ENCODE results near the gene RAD23A.

Gene RAD23A

DNA sequence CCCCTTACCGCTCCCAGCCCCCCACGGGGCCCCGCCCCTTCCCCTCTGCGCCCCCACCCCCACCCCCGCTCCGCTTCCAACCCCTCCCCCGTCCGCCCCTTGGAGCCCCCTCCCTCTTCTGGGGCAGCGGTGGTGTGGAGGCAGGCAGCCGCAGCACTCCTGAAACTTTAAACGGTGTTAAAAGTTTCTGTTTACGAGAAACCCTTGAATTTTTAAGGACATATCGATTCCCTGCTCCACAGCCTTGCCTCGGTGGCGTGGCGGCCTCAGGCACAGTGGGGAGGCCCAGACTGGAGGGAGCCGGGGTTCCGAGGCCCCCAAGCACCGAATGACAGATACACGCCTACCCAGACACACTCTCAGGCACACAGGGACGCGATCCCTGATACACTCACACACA is 44.8 kb downstream of the RAD23A start:
- peak overlapping the region in 1 of 3 experiments; percentile 53 for H3K4me3 Mint-ChIP-seq
- TF ChIP-seq, protein P1, sequence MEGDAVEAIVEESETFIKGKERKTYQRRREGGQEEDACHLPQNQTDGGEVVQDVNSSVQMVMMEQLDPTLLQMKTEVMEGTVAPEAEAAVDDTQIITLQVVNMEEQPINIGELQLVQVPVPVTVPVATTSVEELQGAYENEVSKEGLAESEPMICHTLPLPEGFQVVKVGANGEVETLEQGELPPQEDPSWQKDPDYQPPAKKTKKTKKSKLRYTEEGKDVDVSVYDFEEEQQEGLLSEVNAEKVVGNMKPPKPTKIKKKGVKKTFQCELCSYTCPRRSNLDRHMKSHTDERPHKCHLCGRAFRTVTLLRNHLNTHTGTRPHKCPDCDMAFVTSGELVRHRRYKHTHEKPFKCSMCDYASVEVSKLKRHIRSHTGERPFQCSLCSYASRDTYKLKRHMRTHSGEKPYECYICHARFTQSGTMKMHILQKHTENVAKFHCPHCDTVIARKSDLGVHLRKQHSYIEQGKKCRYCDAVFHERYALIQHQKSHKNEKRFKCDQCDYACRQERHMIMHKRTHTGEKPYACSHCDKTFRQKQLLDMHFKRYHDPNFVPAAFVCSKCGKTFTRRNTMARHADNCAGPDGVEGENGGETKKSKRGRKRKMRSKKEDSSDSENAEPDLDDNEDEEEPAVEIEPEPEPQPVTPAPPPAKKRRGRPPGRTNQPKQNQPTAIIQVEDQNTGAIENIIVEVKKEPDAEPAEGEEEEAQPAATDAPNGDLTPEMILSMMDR (IDR thresholded peaks at IDR 0.05; ENCODE audit: unreplicated experiment in 3 of 3) = no peak
- peaks cover 2% of the 10 kb centered on the region for H3K9me3 Mint-ChIP-seq
- H3K4me1 Mint-ChIP-seq = peaks cover 24% of the 10 kb centered on the region
- H3K27me3 Mint-ChIP-seq (ENCODE audit: low read depth) = peaks cover 68% of the 10 kb centered on the region
- H3K27ac Mint-ChIP-seq = peak overlapping the region in 2 of 3 experiments; percentile 23 to 32
- H3K36me3 Mint-ChIP-seq (ENCODE audit: low read depth) = no peaks in the 10 kb centered on the region

DNA sequence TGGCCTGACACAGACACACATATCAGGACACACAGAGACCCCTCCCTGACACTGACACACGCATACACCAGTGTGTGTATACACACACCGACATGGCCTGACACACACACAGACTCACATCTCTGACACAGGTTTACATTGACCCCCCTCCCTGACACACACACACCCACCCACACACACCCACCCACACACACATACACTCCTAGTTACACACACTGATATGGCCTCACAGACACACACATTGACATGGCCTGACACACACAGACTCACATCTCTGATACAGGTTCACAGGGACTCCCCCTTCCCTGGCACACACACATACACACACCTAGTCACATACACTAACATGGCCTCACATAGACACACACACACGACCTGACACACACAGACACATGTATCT is 45.2 kb downstream of the RAD23A start:
- Mint-ChIP-seq H3K27ac (peak overlapping the region in 2 of 3 experiments; percentile 23 to 32), H3K36me3 (ENCODE audit: low read depth) (no peaks in the 10 kb centered on the region), H3K4me1 (peaks cover 21% of the 10 kb centered on the region), H3K4me3 (peak overlapping the region in 1 of 3 experiments; percentile 53), H3K27me3 (ENCODE audit: low read depth) (peaks cover 66% of the 10 kb centered on the region), H3K9me3 (peaks cover 2% of the 10 kb centered on the region)
- TF ChIP-seq, protein P1 (IDR thresholded peaks at IDR 0.05; ENCODE audit: unreplicated experiment in 3 of 3) = no peak

DNA sequence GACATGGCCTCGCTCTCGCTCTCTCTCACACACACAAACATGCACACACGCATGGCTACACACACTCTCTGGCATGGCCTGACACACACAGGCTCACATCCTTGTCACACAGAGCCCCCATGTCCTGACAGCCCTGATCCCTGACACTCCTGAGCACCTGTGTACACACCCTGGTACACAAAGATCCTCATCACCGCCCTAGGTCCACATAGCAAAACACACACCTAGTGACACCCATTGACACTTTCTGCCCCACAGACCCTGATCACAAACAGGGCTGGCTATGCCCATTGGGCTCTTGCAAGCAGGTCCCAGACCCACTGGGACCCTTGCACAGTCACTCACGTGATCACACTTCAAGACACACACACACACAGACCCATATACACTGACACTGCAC is 45.6 kb downstream of the RAD23A start:
- Mint-ChIP-seq H3K27me3 (ENCODE audit: low read depth) (peaks cover 65% of the 10 kb centered on the region), H3K36me3 (ENCODE audit: low read depth) (no peaks in the 10 kb centered on the region), H3K4me1 (peaks cover 21% of the 10 kb centered on the region), H3K4me3 (no peak overlapping the region), H3K27ac (peak overlapping the region in 2 of 3 experiments; percentile 23 to 32), H3K9me3 (peaks cover 2% of the 10 kb centered on the region)
- TF ChIP-seq, protein P1 (IDR thresholded peaks at IDR 0.05; ENCODE audit: unreplicated experiment in 3 of 3) = no peak

DNA sequence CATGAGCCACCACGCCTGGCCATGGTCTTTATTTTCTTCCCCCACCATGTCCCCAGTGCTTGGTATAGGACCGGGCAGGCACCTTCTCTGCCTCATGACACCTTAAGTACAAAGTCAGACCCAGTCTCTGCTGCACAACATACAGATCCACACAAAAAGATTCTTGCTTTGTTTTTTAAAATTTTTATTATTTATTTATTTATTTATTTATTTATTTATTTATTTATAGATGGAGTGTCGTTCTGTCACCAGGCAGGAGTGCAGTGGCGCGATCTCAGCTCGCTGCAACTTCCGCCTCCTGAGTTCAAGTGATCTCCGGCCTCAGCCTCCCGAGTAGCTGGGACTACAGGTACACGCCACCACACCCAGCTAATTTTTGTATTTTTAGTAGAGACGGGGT is 47.1 kb downstream of the RAD23A start:
- TF ChIP-seq, protein P1 (IDR thresholded peaks at IDR 0.05; ENCODE audit: unreplicated experiment in 3 of 3) = no peak
- H3K9me3 Mint-ChIP-seq = peaks cover 2% of the 10 kb centered on the region
- no peaks in the 10 kb centered on the region for H3K36me3 Mint-ChIP-seq (ENCODE audit: low read depth)
- no peak overlapping the region for H3K27ac Mint-ChIP-seq
- peaks cover 63% of the 10 kb centered on the region for H3K27me3 Mint-ChIP-seq (ENCODE audit: low read depth)
- no peak overlapping the region for H3K4me3 Mint-ChIP-seq
- H3K4me1 Mint-ChIP-seq = peaks cover 15% of the 10 kb centered on the region

DNA sequence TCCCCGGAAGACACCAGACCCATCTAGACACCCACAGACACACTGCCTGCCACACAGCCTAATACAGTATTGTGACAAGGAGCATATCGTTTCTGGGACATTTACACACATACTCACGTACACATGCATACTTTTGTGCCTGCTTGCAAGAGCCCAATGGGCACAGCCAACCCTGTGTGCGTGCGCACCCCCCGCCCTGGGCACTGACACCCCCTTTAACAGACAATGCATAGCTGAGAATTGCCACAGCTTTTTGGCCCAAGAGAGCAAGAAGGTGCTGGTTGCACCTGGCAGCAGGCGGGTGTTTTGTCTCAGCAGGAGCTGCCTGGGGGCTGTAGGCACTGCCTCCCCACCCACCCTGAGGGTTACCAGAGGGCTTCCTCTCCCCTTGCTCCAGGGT is 47.9 kb downstream of the RAD23A start:
- H3K4me3 Mint-ChIP-seq = peak overlapping the region; percentile 76 to 98 (median 95)
- H3K27ac Mint-ChIP-seq = peak overlapping the region in 2 of 3 experiments; percentile 52 to 87
- peaks cover 2% of the 10 kb centered on the region for H3K9me3 Mint-ChIP-seq
- TF ChIP-seq, protein P1 (IDR thresholded peaks at IDR 0.05; ENCODE audit: unreplicated experiment in 3 of 3) = no peak
- H3K36me3 Mint-ChIP-seq (ENCODE audit: low read depth) = peaks cover under 1% of the 10 kb centered on the region
- peaks cover 22% of the 10 kb centered on the region for H3K4me1 Mint-ChIP-seq
- H3K27me3 Mint-ChIP-seq (ENCODE audit: low read depth) = peaks cover 71% of the 10 kb centered on the region

All from nephron (organoid).